Spleen (tissue), 11 donors: ENCODE results near the gene ANKRD27. TPM values are rescaled to one million over a fixed set of nuclear protein-coding genes. Genes with fewer than 3 reads are reported as not detected.
"Not testable (repeated sequence)": the region's sequence is repeated elsewhere in the genome, so short reads cannot be mapped to it uniquely, and the experiment has no call there.

Experiments
- DNase-seq: peaks from one replicate; pipeline ENCODE4 v3.0.0-alpha.2; 2020
- H3K27ac ChIP-seq, 8 donors: fragments of 200-600 bp; sonication (generic) in 7 of 8; 1 replicate in 4 of 8; 2 replicates in 4 of 8; pipeline versions ENCODE4 v1.5.0 to v1.8.0; 2016 to 2021; ENCODE audit warnings: inconsistent platforms in 4 of 8, mild to moderate bottlenecking in 4 of 8, moderate library complexity in 1 of 8
- H3K27me3 ChIP-seq, 7 donors: fragments of 200-600 bp; sonication (generic) in 6 of 7; replicated peaks in 1 of 7; 1 replicate in 4 of 7; 2 replicates in 3 of 7; pipeline versions ENCODE4 v1.5.0 to v1.8.0; 2016 to 2021; ENCODE audit warnings: inconsistent platforms in 3 of 7, mild to moderate bottlenecking in 1 of 7
- H3K36me3 ChIP-seq, 6 donors: fragments of 200-600 bp; sonication (generic) in 5 of 6; 1 replicate in 4 of 6; 2 replicates in 2 of 6; pipeline versions ENCODE4 v1.5.0 to v1.8.0; 2016 to 2021; ENCODE audit warnings: inconsistent platforms in 2 of 6
- H3K4me1 ChIP-seq, 6 donors: fragments of 200-600 bp; sonication (generic) in 5 of 6; 1 replicate in 3 of 6; 2 replicates in 3 of 6; pipeline versions ENCODE4 v1.5.0 to v1.8.0; 2016 to 2021; ENCODE audit warnings: inconsistent platforms in 3 of 6
- H3K4me3 ChIP-seq, 8 donors: fragments of 200-600 bp; sonication (generic) in 7 of 8; 1 replicate in 4 of 8; 2 replicates in 4 of 8; pipeline versions ENCODE4 v1.5.0 to v1.8.0; 2016 to 2021; ENCODE audit warnings: inconsistent platforms in 4 of 8, mild to moderate bottlenecking in 4 of 8, moderate library complexity in 2 of 8
- H3K9me3 ChIP-seq, 8 donors: fragments of 200-600 bp; sonication (generic) in 7 of 8; 1 replicate in 4 of 8; 2 replicates in 4 of 8; pipeline versions ENCODE4 v1.5.0 to v1.8.0; 2016 to 2021; ENCODE audit warnings: inconsistent platforms in 4 of 8
- CTCF ChIP-seq, 11 experiments: fragments of 200-600 bp in 7 of 11; fragments of 450-650 bp in 4 of 11; sonication (generic) in 4 of 11; IDR thresholded peaks in 8 of 11; conservative IDR thresholded peaks in 3 of 11; 1 replicate in 7 of 11; 2 replicates in 4 of 11; pipeline versions ENCODE4 v1.4.0 to v1.8.0; 2016 to 2021; ENCODE audit warnings: antibody characterized with exemption in 11 of 11, inconsistent platforms in 4 of 11, mild to moderate bottlenecking in 1 of 11
- POLR2A ChIP-seq, 3 donors: fragments of 450-650 bp; IDR thresholded peaks; one replicate each; pipeline ENCODE4 v1.5.1; 2017; ENCODE audit warnings: antibody characterized with exemption in 3 of 3, mild to moderate bottlenecking in 1 of 3
- POLR2AphosphoS5 ChIP-seq, 3 donors: sonication (generic); formaldehyde crosslinking; IDR thresholded peaks; one replicate each; pipeline ENCODE4 v1.5.1; 2017; ENCODE audit warnings: antibody characterized with exemption in 3 of 3
- WGBS, 5 donors: extraction: QIAGEN DNeasy Blood & Tissue Kit in 3 of 5; methylation state at CpG; one replicate each; pipeline versions ENCODE4 v1.1.5 to v1.1.7; 2013 to 2018; 5-methylcytosine and 5-hydroxymethylcytosine counted together
- intact Hi-C: fragments of 100-400 bp; cut with DNase I; formaldehyde crosslinking; loops from one replicate; pipeline ENCODE4 v1.15.0; 2023; ENCODE audit warnings: low total_unique reads
- polyA plus RNA-seq, 3 donors: library from polyadenylated mRNA; stranded (reverse); fragments of 200-250 nt; gene quantifications; one replicate each; pipeline ENCODE4 v1.2.1, GENCODE V29; 2013
- total RNA-seq, 7 donors: library from RNA; depleted of rRNA in 3 of 7; stranded (reverse); fragments of >200 nt in 3 of 7; fragmentation: NEBNext Ultra II Directional in 4 of 7; extraction: Animal tissue kit (Norgen Biotek cat#: 25700) in 4 of 7; gene quantifications; one replicate each; pipeline versions ENCODE4 v1.1.0 to v1.2.1, GENCODE V29; 2016 to 2021
- donor health status: healthy with polysubstance abuse.
- donor health status: DM: no; HTN: no; CAD: no; lungs with moderate emphysema.
- donor health status: DM: no; HTN: no; CAD: no.
- donor health status: Bipolar disorder and iron deficiency.
- donor health status: healthy.
- donor health status: DM: no; HTN: no; CAD: no.
- donor health status: DM: yes; HTN: yes; CAD: no.

The ANKRD27 gene
- total and polyA plus RNA-seq, 10 donors = 6.5 to 31.7 (median 28.2) TPM

GRCh38 chr19:32694316-32694715, 19.3 kb upstream of the ANKRD27 start:
- H3K9me3 ChIP-seq, DNase-seq, H3K27me3 ChIP-seq, intact Hi-C loops: not testable (repeated sequence)
- peaks cover 0 to 20% (median 5%) of the 10 kb centered on the region in 6 donors for H3K36me3 ChIP-seq
- H3K4me1 ChIP-seq = peaks cover 33 to 94% (median 71%) of the 10 kb centered on the region in 6 donors
- H3K27ac ChIP-seq = peak overlapping the region in 7 of 8 donors; percentile 36 to 93 (median 90)
- peak overlapping the region in 3 of 8 donors; percentile 75 to 94 (median 92) for H3K4me3 ChIP-seq
- WGBS, 5 donors = 47 to 80% (median 64%) methylated on average over 2 of the region's 2 CpGs

GRCh38 chr19:32693151-32694108, 18.4 kb upstream of the ANKRD27 start:
- peak overlapping the region; percentile 72 to 94 (median 80) for H3K4me3 ChIP-seq
- TF ChIP-seq POLR2AphosphoS5 (IDR thresholded peaks at IDR 0.05) = peak in 1 of 3 donors; percentile 28
- DNase-seq, H3K9me3 ChIP-seq, H3K27me3 ChIP-seq, intact Hi-C loops: not testable (repeated sequence)
- WGBS, 5 donors = 50 to 71% (median 58%) methylated on average over 20 of the region's 20 CpGs
- H3K4me1 ChIP-seq = peaks cover 33 to 88% (median 71%) of the 10 kb centered on the region in 6 donors
- H3K36me3 ChIP-seq = peaks cover 0 to 11% (median under 1%) of the 10 kb centered on the region in 6 donors
- H3K27ac ChIP-seq = peak overlapping the region in 7 of 8 donors; percentile 79 to 93 (median 91)

- intact Hi-C loops = no loop called here
- Histone ChIP-seq H3K4me1 (peaks cover 33 to 80% (median 69%) of the 10 kb centered on the region in 6 donors), H3K36me3 (peaks cover 0 to 8% (median 0%) of the 10 kb centered on the region in 6 donors), H3K27ac (peak overlapping the region; percentile 76 to 93 (median 90)), H3K9me3 (no peaks in the 10 kb centered on the region), H3K4me3 (peak overlapping the region; percentile 72 to 94 (median 80)), H3K27me3 (no peaks in the 10 kb centered on the region)
- no peak for TF ChIP-seq POLR2AphosphoS5 (IDR thresholded peaks at IDR 0.05)
- TF ChIP-seq CTCF (IDR thresholded peaks at IDR 0.05 in 8 of 11, conservative IDR thresholded peaks at IDR 0.05 in 3 of 11) = no peak
- TF ChIP-seq POLR2A (IDR thresholded peaks at IDR 0.05) = no peak
- WGBS, 5 donors = 20 to 59% (median 43%) methylated on average over 3 to 7 of the region's 7 CpGs
- no peak for DNase-seq
These were observed 17.7 kb upstream of the ANKRD27 start for GRCh38 chr19:32692727-32693061.

- no peaks in the 10 kb centered on the region for H3K9me3 ChIP-seq
- H3K4me1 ChIP-seq = peaks cover 33 to 75% (median 64%) of the 10 kb centered on the region in 6 donors
- no peaks in the 10 kb centered on the region for H3K27me3 ChIP-seq
- peak overlapping the region; percentile 72 to 94 (median 80) for H3K4me3 ChIP-seq
- TF ChIP-seq POLR2AphosphoS5 (IDR thresholded peaks at IDR 0.05) = peak; percentile 22 to 61 (median 53)
- no peak for TF ChIP-seq CTCF (IDR thresholded peaks at IDR 0.05 in 8 of 11, conservative IDR thresholded peaks at IDR 0.05 in 3 of 11)
- H3K36me3 ChIP-seq = peaks cover 0 to 5% (median 0%) of the 10 kb centered on the region in 6 donors
- intact Hi-C loops = no loop called here
- 0 to 7% (median 3%) methylated on average over 29 to 93 of the region's 93 CpGs for WGBS, 5 donors
- peak overlapping the region; percentile 76 to 93 (median 90) for H3K27ac ChIP-seq
- peak; percentile 94 for DNase-seq
These were observed 17.2 kb upstream of the ANKRD27 start for GRCh38 chr19:32691952-32692726.
